HG02642 (cell line): ENCODE measurements around the gene KCNG3.

ENCODE experiments used
- ATAC-seq: cut with Tn5 transposase; IDR thresholded peaks from one replicate; pipeline ENCODE4 v1.9.1; 2021; ENCODE audit warnings: mild to moderate bottlenecking; ENCODE audit not compliant: unreplicated experiment, poor library complexity

Gene KCNG3

DNA sequence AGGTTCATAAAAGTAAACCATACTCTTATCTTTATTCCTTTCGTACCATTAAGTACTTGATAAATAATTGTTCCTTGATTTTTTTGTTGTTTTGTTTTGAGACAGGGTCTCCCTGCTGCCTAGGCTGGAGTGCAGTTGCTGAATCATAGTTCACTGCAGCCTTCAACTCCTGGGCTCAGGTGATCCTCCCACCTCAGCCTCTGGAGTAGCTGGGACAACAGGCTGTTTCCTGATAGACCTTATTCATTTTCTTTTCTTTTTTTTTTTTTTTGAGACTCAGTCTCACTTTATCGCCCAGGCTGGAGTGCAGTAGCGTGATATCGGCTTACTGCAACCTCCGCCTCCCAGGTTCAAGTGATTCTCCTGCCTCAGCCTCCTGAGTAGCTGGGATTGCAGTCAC is 5.5 kb downstream of the KCNG3 start:
- no peak for ATAC-seq

DNA sequence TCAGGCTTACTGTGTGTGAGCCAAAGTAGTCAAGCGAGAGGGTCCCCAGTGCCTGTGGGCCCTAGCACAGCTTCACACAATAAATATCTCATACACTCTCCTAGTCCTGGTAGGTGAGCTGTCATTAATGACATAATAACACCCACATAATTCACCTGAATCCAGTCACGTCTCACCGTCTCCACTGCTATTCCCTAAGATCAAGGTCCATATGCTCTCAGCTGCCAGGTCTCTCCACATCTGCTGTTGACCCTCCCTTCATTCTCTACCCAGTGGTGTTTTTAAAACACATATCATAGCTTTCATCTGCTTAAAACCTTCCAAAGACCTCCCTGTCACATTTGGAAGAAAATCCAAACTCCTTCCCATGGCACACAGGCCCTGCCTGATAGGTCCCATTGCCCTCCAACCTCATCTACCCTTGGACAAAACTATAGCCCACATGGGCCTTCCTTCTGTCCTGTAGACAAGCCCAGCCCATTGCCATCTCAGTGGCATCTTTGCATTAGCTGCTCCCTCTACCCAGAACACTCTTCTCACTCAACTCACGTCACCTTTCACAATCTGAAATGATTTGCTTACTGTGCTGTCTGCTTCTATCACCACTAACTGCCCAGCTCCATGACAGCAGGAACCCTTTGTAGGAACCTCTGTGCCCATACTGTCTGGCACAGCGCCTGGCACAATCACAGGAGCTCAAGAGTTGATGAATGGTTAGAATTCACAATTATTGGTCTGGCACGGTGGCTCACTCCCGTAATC is 7.5 kb downstream of the KCNG3 start:
- ATAC-seq, result no peak

DNA sequence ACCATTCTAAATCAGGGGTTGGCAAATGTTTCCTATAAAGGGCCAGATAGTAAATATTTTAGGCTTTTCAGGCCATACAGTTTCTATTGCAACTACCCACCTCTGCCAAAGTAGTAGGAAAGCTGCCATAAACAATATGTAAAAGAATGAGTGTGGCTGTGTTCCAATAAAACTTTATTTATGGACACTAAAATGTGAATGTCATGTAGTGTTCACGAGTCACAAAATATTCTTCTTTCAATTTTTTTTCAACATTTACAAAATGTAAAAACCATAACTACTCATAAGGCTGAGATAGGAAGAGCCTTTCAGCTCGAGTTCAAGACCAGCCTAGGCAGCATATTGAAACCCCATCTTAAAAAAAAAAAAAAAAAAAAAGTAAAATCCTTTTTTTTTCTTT is 13.4 kb downstream of the KCNG3 start:
- ATAC-seq, result no peak

DNA sequence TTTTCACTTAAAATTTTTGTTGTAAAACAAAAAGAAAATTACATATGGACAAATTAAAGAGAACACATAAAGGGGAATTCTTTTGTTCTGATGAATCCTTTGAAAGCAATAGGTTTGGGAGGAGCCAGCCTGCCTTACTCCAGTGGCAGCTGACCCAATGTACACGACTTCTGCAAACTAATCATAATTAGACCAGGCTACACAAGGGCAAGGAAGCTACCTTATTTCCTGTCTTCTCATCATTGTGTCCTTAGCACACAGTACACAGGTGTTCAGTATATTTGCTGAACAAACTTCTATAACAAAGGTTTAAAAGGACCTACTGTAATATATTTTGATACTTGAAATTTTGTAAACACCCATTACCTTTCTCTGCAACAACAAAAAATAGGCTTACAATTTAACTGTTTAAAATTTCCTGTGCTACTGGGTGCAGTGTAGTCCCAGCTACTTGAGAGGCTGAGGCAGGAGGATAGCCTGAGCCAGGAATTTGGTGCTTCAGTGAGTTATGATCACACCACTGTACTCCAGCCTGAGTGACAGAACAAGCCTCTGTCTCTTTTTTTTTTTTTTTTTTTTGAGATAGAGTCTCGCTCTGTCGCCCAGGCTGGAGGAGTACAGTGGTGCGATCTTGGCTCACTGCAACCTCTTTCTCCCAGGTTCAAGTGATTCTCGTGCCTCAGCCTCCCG is 18.9 kb downstream of the KCNG3 start:
- no peak for ATAC-seq

DNA sequence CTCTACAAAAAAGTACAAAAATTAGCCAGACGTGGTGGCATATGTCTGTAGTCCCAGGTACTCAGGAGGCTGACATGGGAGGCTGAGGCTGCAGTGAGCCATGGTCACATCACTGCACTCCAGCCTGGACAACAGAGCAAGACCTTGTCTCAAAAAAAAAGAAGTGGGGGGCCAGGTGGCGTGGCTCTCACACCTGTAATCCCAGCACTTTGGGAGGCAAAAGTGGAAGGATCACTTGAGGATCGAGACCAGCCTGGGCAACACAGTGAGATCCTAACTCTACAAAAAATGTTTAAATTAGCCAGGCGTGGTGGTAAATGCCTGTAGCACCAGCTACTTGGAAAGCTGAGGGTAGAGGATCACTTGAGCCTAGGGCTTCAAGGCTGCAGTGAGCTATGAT is 23.1 kb downstream of the KCNG3 start:
- ATAC-seq, result no peak

DNA sequence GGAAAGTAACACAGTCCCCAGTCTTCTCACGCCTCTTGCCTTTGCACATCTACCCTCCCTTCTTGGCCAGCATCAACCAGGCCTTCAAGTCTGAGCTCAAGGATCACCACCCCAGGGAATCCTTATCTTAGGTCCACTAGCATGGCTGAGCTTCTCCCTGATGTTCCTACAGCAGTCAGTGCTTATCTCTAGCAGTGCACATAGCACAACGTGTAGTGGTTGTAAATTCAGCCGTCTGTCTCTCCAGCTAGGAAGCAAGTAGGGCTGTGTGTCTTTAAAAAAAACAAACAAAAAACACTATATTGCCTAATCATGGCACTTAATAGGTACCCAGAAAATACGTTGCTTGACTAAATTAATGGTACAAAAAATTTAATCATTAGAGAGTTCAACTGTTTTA is 29.2 kb downstream of the KCNG3 start:
- no peak for ATAC-seq

DNA sequence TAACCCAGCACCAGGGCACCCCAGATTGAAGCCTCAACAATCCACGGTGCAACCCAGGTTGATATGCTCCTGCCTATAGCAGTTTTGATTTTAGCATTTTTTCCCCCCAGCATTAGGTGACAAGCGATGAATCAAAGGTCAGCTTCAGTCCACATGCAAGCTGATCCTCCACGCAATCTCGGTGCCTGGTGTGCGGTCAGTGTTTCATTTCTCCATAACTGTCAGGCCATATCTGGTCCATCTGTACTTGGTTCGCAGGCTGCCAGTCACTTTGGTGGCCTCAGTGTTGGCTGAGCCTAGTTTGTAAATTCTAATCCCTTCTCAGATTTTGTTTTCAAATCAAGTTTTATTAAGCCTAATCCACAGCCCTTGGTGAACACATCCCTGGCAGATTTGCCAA is 30.2 kb downstream of the KCNG3 start:
- no peak for ATAC-seq

DNA sequence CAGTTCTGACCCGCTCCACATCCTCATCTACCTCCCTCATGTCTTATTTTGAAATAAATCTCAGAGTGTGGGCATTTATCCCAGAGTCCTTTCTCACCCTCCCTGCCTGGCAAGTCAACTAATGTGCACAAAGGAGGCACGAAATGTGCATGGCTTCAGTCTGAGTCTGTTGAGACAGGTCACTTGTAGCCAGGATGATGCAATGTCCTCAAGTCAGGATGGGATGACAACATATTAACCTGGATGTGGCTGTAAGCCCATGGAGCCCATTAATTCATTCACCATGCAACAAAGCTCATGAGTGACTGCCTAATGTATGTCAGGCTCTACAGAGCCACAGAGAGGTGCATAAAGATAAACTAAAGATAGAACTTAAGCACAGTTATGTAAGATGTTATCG is 34.5 kb downstream of the KCNG3 start:
- ATAC-seq, result no peak

DNA sequence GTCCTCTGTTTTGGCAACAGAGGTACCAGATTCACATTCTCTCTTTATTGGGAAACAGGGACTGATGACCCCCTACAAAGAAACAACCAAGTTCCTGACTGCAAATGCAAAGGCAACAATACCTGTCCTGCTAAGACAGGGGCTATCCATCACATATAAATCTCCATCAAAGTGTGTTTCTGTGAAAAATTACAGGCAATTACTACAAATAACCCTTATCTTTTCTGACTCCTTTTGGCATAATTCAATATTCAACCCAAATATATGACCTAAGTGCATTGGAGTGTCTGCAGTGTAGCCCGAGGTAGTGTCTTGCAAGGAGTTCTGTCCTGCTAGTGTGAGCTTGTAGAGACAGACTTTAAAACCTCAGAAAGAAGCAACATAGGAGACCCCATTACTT is 35.4 kb downstream of the KCNG3 start:
- no peak for ATAC-seq

DNA sequence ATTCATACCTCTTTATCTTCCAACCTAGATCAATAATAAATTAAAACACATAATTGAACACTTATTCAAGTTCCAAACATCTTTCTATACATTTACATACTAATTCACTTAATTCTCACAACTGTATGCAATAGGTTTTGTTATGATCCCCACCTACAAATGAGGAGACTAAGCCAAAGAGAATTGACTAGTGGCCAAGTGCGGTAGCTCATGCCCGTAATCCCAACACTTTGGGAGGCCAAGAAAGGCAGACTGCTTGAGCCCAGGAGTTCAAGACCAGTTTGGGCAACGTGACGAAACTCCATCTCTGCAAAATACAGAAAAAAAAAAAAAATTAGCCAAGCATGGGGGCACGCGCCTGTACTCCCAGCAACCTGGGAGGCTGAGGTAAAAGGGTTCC is 36.8 kb downstream of the KCNG3 start:
- ATAC-seq, result no peak

DNA sequence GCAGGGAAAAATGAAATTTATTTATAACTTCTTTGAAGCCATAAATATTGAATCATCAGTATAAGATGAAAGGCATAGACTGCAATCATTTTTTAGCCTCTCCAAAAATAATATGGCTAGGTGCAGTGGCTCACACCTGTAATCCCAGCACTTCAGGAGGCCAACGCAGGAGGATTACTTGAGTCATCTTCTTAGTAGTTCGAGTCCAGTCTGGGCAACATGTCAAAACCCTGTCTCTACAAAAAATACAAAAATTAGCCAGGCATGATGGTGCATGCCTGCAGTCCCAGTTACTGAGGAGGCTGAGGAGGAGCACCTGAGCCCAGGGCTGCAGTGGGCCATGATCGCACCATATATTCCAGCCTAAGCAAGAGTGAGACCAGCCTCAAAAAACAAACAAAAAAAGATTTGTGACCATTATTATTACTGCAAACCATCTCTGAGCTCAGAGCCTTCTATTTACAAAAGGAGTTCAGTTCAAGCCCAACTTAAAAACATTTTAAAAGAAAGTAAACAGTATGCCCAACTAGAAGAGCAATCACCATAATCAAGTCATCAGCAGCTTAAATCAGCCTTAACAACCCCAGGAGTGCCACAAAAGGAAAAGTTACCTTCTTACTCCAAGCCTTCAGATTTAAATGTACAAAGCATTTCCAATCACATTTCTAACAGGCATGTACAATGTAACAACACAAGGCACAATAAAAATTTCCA is 37.5 kb downstream of the KCNG3 start:
- ATAC-seq, result no peak

DNA sequence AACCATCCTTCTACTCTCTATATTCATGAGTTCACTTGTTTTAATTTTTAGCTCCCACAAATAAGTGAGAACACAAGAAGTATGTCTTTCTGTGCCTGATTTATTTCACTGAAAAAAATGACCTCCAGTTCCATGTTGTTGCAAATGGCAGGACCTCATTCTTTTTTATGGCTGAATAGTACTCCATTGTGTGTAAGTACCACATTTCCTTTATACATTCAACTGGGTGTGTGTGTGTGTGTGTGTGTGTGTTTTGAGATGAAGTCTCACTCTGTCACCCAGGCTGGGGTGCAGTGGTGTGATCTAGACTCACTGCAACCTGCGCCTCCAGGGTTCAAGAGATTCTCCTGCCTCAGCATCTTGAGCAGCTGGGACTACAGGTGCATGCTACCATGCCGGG is 41.2 kb downstream of the KCNG3 start:
- ATAC-seq, result no peak

DNA sequence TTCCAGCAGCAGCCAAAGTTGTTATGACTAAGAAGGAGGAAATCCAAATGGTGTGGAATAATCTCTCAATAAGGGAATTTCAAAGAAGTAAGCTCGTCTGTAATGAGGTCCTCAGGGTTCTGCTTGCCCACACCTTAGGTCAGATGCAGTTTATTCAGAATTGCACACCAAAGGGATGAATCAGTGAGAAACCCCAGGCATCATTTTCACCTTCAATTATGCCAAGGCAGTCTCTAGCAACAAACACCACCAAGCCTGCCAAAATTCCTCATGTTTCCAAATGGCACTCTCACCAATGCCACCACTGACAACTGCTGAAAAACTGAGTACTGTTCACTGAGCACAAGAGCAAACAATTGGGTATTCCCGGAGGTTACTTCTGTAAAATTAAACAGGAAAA is 43.6 kb downstream of the KCNG3 start:
- ATAC-seq, result no peak

DNA sequence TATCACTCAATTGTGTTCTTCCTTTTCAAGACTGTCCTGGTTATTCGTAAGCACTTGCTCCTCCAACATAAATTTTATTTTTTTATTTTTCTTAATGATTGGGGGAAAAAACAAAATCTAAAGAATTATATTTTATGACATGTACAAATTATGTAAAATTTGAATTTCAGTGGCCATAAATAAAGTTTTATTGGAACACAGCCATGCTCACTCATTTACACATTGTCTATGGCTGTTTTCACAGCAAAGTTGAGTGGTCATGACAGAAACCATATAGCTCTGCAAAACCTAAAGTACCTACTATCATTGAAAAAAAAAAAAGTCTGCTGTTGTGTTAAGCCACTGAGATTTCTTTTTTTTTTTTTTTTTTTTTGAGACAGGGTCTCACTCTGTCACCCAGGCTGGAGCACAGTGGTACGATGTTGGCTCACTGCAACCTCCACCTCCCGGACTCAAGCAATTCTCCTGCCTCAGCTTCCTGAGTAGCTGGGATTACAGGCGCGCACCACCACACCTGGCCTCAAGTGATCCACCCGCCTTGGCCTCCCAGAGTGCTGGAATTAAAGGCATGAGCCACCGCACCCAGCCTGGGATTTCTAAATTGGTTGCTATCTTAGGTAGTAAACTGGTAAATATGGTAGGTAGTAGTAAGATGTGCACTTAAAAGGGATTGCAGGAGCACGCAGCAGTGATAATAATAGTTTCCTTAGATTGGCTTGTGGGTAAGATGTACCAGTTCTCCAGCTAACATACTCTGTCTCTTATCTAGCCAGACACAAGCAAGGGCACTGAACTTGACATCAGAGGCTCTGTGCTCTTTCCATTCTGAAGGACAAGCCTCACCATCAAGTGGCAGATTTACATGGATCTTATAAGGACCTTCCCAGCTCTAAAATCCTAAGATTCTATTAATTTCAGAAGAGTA is 44.4 kb downstream of the KCNG3 start:
- no peak for ATAC-seq

DNA sequence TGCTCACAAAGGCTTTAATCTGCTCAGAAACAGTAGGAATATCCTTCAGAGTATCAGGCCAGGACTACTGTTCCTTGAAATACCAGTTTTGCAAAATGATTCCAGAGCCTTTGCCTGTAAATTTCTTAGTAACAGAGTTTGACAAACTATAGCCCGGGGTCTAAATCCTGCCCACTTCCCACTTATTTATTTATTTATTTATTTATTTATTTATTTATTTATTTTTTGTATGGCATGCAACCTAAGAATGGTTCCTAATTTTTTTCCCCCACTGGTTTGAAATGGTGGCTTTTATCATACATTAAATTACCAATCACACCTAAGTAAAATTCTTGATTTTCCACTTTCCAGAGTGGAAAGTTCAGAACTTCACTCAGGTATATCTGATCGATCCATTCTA is 45.6 kb downstream of the KCNG3 start:
- no peak for ATAC-seq

DNA sequence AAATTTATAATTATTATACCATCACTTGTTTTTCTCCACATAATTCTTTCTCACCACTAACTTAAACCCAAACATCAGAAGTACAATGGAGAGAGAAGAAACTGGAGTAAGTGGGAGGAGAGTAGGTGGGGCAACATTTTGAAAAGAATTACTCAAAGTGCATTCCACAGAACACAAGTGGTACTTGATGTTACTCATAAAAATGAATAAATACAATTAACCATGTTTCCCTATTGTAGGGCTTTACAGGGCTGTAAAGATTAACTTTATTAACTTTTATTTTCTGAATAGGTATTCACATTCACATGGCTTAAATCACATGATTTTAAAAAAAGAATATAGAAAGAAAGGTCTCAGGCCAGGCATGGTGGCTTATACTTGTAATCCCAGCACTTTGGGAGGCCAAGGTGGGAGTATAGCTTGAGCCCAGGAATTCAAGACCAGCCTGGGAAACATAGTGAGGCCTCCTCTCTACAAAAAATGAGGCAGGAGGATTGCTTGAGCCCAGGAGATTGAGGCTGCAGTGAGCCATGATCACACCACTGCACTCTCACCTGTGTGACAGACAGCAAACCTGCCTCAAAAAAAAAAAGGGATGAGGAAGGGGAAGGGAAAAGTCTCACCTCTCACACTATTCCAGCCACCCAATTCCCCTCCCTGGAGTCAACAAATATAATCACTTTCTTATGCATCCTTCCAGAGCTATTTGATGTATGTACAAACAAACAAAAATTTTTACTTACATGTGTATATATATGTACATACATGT is 47.1 kb downstream of the KCNG3 start:
- no peak for ATAC-seq

DNA sequence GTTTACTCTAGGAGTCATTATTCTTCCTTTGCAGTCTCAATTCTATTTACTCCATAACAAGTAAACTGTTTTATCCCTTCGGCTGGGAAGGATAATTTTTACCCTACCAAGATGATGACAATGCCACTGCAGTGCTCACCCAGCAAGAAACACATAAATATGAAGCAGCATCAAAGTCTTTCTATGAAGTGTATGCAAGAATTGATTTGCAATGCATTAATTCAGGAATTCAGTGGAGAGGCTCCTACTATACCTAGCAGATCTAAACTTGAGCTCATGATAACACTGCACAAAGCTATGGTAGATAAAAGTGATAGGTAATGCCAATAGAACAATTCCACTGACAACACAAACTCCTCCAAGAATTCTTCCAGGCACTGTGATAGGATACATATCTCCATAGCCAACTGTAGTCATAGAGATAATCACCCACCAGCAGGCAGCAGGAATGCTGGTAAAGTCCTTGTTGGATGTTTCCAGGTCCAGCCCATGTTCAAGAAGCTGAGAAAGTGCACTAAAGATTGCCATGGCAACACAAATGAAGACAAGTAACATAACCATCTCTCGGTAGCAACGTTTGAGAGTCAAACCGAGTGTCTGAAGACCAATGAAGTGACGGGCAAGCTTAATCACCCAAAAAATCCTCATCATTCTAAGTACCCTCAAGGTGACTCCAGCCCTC is 49.9 kb downstream of the KCNG3 start:
- no peak for ATAC-seq

DNA sequence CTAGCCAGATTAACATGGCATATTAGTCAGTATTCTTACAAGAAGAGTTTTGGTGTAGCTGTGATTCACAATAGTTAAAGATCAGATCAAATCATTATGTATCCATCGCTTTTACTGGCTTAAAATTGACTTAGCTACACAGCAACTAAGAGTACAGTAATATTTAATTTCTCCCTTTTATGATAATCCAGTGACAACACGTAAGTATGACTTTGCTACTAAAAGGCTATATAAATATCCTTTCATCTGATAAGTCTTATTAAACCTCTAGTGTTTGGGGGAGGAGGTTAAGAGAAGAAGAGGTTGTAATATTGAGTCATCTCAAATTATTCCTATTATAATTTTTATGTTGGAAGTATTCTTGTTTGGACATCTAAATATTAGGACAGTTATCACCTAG is 51.0 kb downstream of the KCNG3 start:
- ATAC-seq, result no peak

DNA sequence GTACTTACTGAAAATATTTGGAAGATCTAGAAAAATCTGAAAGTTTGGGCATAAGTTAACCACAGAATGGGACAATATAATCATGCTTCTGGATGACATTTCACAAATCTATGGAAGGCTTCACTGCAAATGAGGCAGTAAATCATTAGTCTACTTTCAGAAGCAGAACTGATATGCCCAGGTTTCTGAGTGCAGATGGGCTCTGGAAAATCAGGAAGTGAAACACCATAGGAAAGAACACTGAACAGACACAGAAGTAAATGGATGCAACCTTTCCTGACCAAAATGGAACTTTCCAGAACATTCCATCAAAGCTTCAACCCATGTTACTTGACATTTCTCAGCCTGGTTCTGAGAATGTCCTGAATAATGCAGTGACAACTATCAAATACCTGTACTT is 55.1 kb downstream of the KCNG3 start:
- no peak for ATAC-seq
